ENCODE results near the gene FIS1.
"Not testable (repeated sequence)": the region's sequence is repeated elsewhere in the genome, so short reads cannot be mapped to it uniquely, and the experiment has no call there.

The FIS1 gene

GRCh38 chr7:101244375-101245146, at the start of gene FIS1:
TSS of gene FIS1 (minus strand) at chr7:101245081. CDS start at chr7:101245004, 77 bp downstream.
- peak; percentile 83 to 88 for DNase-seq (ENCODE audit: low read depth in 1 of 2, low spot score in 1 of 2)

- DNase-seq (ENCODE audit: low read depth in 1 of 2, low spot score in 1 of 2): no peak
Observed at GRCh38 chr7:101294039-101294831, 49.4 kb upstream of the FIS1 start.

GRCh38 chr7:101293069-101294021, 48.5 kb upstream of the FIS1 start:
- DNase-seq (ENCODE audit: low read depth in 1 of 2, low spot score in 1 of 2): not testable (repeated sequence)

- DNase-seq (ENCODE audit: low read depth in 1 of 2, low spot score in 1 of 2): not testable (repeated sequence)
Observed at GRCh38 chr7:101292566-101292965, 47.7 kb upstream of the FIS1 start.

- peak; percentile 36 to 47 for DNase-seq (ENCODE audit: low read depth in 1 of 2, low spot score in 1 of 2)
Observed at GRCh38 chr7:101290186-101291037, 45.5 kb upstream of the FIS1 start.

GRCh38 chr7:101289687-101290086, 44.8 kb upstream of the FIS1 start:
- DNase-seq (ENCODE audit: low read depth in 1 of 2, low spot score in 1 of 2): not testable (repeated sequence)

- no peak for DNase-seq (ENCODE audit: low read depth in 1 of 2, low spot score in 1 of 2)
Observed at GRCh38 chr7:101288439-101288838, 43.6 kb upstream of the FIS1 start.

- DNase-seq (ENCODE audit: low read depth in 1 of 2, low spot score in 1 of 2): no peak
Observed at GRCh38 chr7:101287032-101287431, 42.2 kb upstream of the FIS1 start.

GRCh38 chr7:101285880-101286279, 41.0 kb upstream of the FIS1 start:
- not testable (repeated sequence) for DNase-seq (ENCODE audit: low read depth in 1 of 2, low spot score in 1 of 2)

- no peak for DNase-seq (ENCODE audit: low read depth in 1 of 2, low spot score in 1 of 2)
Observed at GRCh38 chr7:101285171-101285570, 40.3 kb upstream of the FIS1 start.

GRCh38 chr7:101280912-101281311, 36.0 kb upstream of the FIS1 start:
- DNase-seq (ENCODE audit: low read depth in 1 of 2, low spot score in 1 of 2): not testable (repeated sequence)

GRCh38 chr7:101278461-101279292, 33.8 kb upstream of the FIS1 start:
- DNase-seq (ENCODE audit: low read depth in 1 of 2, low spot score in 1 of 2): no peak

- DNase-seq (ENCODE audit: low read depth in 1 of 2, low spot score in 1 of 2): no peak
Observed at GRCh38 chr7:101277155-101277554, 32.3 kb upstream of the FIS1 start.

GRCh38 chr7:101273206-101273605, 28.3 kb upstream of the FIS1 start:
- DNase-seq (ENCODE audit: low read depth in 1 of 2, low spot score in 1 of 2): no peak

- DNase-seq (ENCODE audit: low read depth in 1 of 2, low spot score in 1 of 2): no peak
Observed at GRCh38 chr7:101271021-101271420, 26.1 kb upstream of the FIS1 start.

- DNase-seq (ENCODE audit: low read depth in 1 of 2, low spot score in 1 of 2): no peak
Observed at GRCh38 chr7:101269664-101270063, 24.8 kb upstream of the FIS1 start.

- DNase-seq (ENCODE audit: low read depth in 1 of 2, low spot score in 1 of 2): no peak
Observed at GRCh38 chr7:101265622-101266516, 21.0 kb upstream of the FIS1 start.

- DNase-seq (ENCODE audit: low read depth in 1 of 2, low spot score in 1 of 2): not testable (repeated sequence)
Observed at GRCh38 chr7:101264102-101264706, 19.3 kb upstream of the FIS1 start.
